ENCODE data around the gene ZDHHC20. TPM values are rescaled to one million over a fixed set of nuclear protein-coding genes. Genes with fewer than 3 reads are reported as not detected.

The ZDHHC20 gene
- total and polyA plus RNA-seq, 2 donors from 2014 or later: 7.2 to 36.1 TPM

DNA sequence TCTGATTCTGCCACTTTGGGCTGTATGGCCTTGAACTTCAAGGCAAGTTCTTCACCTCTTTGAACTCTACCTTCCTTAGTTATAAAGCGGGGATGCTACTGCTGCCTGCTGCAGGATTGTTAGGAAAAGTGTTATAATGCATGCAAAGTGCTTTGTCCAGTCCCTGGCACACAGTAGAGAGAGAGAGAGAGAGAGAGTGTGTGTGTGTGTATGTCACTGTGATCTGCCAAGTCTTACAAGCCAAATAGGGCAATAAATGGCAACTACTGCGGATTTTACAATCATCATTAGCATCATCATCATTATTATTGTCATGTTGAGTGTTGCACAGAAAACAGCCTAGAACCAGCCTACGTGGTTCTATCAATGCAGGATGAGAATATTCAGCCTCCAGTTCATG is 136.1 kb downstream of the ZDHHC20 start:
- no peaks in the 10 kb centered on the region for H3K36me3 ChIP-seq (ENCODE audit: control insufficient read depth in 2 of 3, insufficient read depth in 3 of 3, low read length in 3 of 3)
- no peak for FAIRE-seq
- H3K27me3 ChIP-seq (ENCODE audit: control insufficient read depth, insufficient read depth, low read length): no peaks in the 10 kb centered on the region
- DNase-seq: no peak
- no peaks in the 10 kb centered on the region for H3K9me3 ChIP-seq (ENCODE audit: control insufficient read depth in 2 of 3, insufficient read depth in 1 of 3, low read length in 3 of 3)
- no peak overlapping the region for H3K27ac ChIP-seq (ENCODE audit: low read depth in 2 of 2, low read length in 2 of 2)
- H3K4me1 ChIP-seq (ENCODE audit: control insufficient read depth in 2 of 3, insufficient read depth in 2 of 3, low read depth in 1 of 3, low read length in 3 of 3): no peaks in the 10 kb centered on the region
- no peak overlapping the region for H3K9ac ChIP-seq (ENCODE audit: low read length in 3 of 3)
- TF ChIP-seq, protein P1, sequence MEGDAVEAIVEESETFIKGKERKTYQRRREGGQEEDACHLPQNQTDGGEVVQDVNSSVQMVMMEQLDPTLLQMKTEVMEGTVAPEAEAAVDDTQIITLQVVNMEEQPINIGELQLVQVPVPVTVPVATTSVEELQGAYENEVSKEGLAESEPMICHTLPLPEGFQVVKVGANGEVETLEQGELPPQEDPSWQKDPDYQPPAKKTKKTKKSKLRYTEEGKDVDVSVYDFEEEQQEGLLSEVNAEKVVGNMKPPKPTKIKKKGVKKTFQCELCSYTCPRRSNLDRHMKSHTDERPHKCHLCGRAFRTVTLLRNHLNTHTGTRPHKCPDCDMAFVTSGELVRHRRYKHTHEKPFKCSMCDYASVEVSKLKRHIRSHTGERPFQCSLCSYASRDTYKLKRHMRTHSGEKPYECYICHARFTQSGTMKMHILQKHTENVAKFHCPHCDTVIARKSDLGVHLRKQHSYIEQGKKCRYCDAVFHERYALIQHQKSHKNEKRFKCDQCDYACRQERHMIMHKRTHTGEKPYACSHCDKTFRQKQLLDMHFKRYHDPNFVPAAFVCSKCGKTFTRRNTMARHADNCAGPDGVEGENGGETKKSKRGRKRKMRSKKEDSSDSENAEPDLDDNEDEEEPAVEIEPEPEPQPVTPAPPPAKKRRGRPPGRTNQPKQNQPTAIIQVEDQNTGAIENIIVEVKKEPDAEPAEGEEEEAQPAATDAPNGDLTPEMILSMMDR (IDR thresholded peaks at IDR 0.05; ENCODE audit: borderline replicate concordance, extremely low read depth, insufficient read depth): no peak
- H3K4me3 ChIP-seq (ENCODE audit: low read length in 3 of 3): no peak overlapping the region
- intact Hi-C loops (cut with DNase I): no loop called here

Other genes with a start within 250 kb of the ZDHHC20 start
- 49.0 TPM for gene MICU2, start 144.9 kb upstream of the ZDHHC20 start, total RNA-seq
- 86.5 TPM for gene MICU2, start 144.9 kb upstream of the ZDHHC20 start, polyA plus RNA-seq (ENCODE audit: insufficient read depth, low read depth, low replicate concordance)
- 8.6 TPM for gene FGF9, start 211.8 kb upstream of the ZDHHC20 start, total RNA-seq
- gene FGF9, start 211.8 kb upstream of the ZDHHC20 start, polyA plus RNA-seq (ENCODE audit: insufficient read depth, low read depth, low replicate concordance): 8.5 TPM